A549 (cell line): Measurements from ENCODE around the gene PCNP.

Source experiments
- CBX8 ChIP-seq: fragments of 200-600 bp; sonication (generic); IDR thresholded peaks from 2 replicates; pipeline ENCODE4 v1.6.1; 2016
- CEBPB ChIP-seq, 2 experiments: fragments of >200 bp in 1 of 2; sonication (Bioruptor Twin) in 1 of 2; formaldehyde crosslinking in 1 of 2; IDR thresholded peaks; 2 replicates each; pipeline ENCODE4 v1.6.1; 2012 to 2016
- CHD2 ChIP-seq: fragments of 150-350 bp; IDR thresholded peaks from 2 replicates; pipeline ENCODE4 v1.6.1; 2014; ENCODE audit warnings: low read length; ENCODE audit not compliant: partially characterized antibody
- EP300 ChIP-seq, 2 experiments: fragments of >200 bp; sonication (Bioruptor Twin); formaldehyde crosslinking; IDR thresholded peaks; 2 replicates in 1 of 2; 3 replicates in 1 of 2; pipeline ENCODE4 v1.6.1; 2016 to 2017
- MAZ ChIP-seq: fragments of 150-350 bp; IDR thresholded peaks from 2 replicates; pipeline ENCODE4 v1.6.1; 2014; ENCODE audit warnings: antibody characterized with exemption, low read depth, low read length, borderline replicate concordance
- NR3C1 ChIP-seq: fragments of >200 bp; sonication (Bioruptor Twin); formaldehyde crosslinking; IDR thresholded peaks from 3 replicates; pipeline ENCODE4 v1.6.1; 2017
- POLR2A ChIP-seq: IDR thresholded peaks from 2 replicates; pipeline ENCODE4 v1.6.1; 2012; ENCODE audit warnings: mild to moderate bottlenecking, low read length
- USF2 ChIP-seq: fragments of 450-650 bp; IDR thresholded peaks from 2 replicates; pipeline ENCODE4 v1.6.1; 2014; ENCODE audit warnings: antibody characterized with exemption
- TF ChIP-seq, protein P1 (sequence below): fragments of >200 bp; sonication (Bioruptor Twin); formaldehyde crosslinking; IDR thresholded peaks from 3 replicates; pipeline ENCODE4 v1.5.1; 2016
- TF ChIP-seq, protein P2 (sequence below): IDR thresholded peaks from 2 replicates; pipeline ENCODE4 v1.6.1; 2012
- TF ChIP-seq, protein P3 (sequence below): fragments of 200-600 bp; sonication (generic); IDR thresholded peaks from 2 replicates; pipeline ENCODE4 v1.6.1; 2016; ENCODE audit warnings: antibody characterized with exemption, mild to moderate bottlenecking, moderate library complexity

- TF ChIP-seq, protein P1, sequence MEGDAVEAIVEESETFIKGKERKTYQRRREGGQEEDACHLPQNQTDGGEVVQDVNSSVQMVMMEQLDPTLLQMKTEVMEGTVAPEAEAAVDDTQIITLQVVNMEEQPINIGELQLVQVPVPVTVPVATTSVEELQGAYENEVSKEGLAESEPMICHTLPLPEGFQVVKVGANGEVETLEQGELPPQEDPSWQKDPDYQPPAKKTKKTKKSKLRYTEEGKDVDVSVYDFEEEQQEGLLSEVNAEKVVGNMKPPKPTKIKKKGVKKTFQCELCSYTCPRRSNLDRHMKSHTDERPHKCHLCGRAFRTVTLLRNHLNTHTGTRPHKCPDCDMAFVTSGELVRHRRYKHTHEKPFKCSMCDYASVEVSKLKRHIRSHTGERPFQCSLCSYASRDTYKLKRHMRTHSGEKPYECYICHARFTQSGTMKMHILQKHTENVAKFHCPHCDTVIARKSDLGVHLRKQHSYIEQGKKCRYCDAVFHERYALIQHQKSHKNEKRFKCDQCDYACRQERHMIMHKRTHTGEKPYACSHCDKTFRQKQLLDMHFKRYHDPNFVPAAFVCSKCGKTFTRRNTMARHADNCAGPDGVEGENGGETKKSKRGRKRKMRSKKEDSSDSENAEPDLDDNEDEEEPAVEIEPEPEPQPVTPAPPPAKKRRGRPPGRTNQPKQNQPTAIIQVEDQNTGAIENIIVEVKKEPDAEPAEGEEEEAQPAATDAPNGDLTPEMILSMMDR: no peak
- no peak for TF ChIP-seq CEBPB (IDR thresholded peaks at IDR 0.05)
- TF ChIP-seq NR3C1: no peak
- no peak for TF ChIP-seq EP300 (IDR thresholded peaks at IDR 0.05)
- TF ChIP-seq CBX8: no peak
- no peak for TF ChIP-seq POLR2A
- no peak for TF ChIP-seq CHD2
- TF ChIP-seq, protein P2, sequence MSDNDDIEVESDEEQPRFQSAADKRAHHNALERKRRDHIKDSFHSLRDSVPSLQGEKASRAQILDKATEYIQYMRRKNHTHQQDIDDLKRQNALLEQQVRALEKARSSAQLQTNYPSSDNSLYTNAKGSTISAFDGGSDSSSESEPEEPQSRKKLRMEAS: no peak
- no peak for TF ChIP-seq USF2
- TF ChIP-seq MAZ: no peak
- TF ChIP-seq, protein P3, sequence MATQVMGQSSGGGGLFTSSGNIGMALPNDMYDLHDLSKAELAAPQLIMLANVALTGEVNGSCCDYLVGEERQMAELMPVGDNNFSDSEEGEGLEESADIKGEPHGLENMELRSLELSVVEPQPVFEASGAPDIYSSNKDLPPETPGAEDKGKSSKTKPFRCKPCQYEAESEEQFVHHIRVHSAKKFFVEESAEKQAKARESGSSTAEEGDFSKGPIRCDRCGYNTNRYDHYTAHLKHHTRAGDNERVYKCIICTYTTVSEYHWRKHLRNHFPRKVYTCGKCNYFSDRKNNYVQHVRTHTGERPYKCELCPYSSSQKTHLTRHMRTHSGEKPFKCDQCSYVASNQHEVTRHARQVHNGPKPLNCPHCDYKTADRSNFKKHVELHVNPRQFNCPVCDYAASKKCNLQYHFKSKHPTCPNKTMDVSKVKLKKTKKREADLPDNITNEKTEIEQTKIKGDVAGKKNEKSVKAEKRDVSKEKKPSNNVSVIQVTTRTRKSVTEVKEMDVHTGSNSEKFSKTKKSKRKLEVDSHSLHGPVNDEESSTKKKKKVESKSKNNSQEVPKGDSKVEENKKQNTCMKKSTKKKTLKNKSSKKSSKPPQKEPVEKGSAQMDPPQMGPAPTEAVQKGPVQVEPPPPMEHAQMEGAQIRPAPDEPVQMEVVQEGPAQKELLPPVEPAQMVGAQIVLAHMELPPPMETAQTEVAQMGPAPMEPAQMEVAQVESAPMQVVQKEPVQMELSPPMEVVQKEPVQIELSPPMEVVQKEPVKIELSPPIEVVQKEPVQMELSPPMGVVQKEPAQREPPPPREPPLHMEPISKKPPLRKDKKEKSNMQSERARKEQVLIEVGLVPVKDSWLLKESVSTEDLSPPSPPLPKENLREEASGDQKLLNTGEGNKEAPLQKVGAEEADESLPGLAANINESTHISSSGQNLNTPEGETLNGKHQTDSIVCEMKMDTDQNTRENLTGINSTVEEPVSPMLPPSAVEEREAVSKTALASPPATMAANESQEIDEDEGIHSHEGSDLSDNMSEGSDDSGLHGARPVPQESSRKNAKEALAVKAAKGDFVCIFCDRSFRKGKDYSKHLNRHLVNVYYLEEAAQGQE: no peak
Observed at GRCh38 chr3:101544161-101544850, 29.7 kb upstream of the PCNP start.
